ENCODE data around the gene SLIT3.

The SLIT3 gene

GRCh38 chr5:169079697-169080096 lies 221.2 kb downstream of the SLIT3 start:
- no peak for DNase-seq (ENCODE audit: low read depth)

GRCh38 chr5:169074839-169075238 lies 226.1 kb downstream of the SLIT3 start:
- DNase-seq (ENCODE audit: low read depth): no peak

- no peak for DNase-seq (ENCODE audit: low read depth)
Observed at GRCh38 chr5:169072233-169072632, 228.7 kb downstream of the SLIT3 start.

GRCh38 chr5:169070413-169070812 lies 230.5 kb downstream of the SLIT3 start:
- no peak for DNase-seq (ENCODE audit: low read depth)

GRCh38 chr5:169067751-169068173 lies 233.2 kb downstream of the SLIT3 start:
- no peak for DNase-seq (ENCODE audit: low read depth)

GRCh38 chr5:169065400-169065799 lies 235.5 kb downstream of the SLIT3 start:
- DNase-seq (ENCODE audit: low read depth): no peak

GRCh38 chr5:169064093-169064492 lies 236.8 kb downstream of the SLIT3 start:
- DNase-seq (ENCODE audit: low read depth): no peak

GRCh38 chr5:169063316-169063953 lies 237.5 kb downstream of the SLIT3 start:
- no peak for DNase-seq (ENCODE audit: low read depth)

GRCh38 chr5:169062690-169063089 lies 238.2 kb downstream of the SLIT3 start:
- DNase-seq (ENCODE audit: low read depth): no peak

- DNase-seq (ENCODE audit: low read depth): no peak
Observed at GRCh38 chr5:169054506-169054905, 246.4 kb downstream of the SLIT3 start.

- DNase-seq (ENCODE audit: low read depth): no peak
Observed at GRCh38 chr5:169052207-169052606, 248.7 kb downstream of the SLIT3 start.

GRCh38 chr5:169051351-169051750 lies 249.6 kb downstream of the SLIT3 start:
- DNase-seq (ENCODE audit: low read depth): no peak

GRCh38 chr5:169050636-169051035 lies 250.3 kb downstream of the SLIT3 start:
- DNase-seq (ENCODE audit: low read depth): no peak

- DNase-seq (ENCODE audit: low read depth): no peak
Observed at GRCh38 chr5:169050146-169050571, 250.8 kb downstream of the SLIT3 start.

- no peak for DNase-seq (ENCODE audit: low read depth)
Observed at GRCh38 chr5:169049712-169050111, 251.2 kb downstream of the SLIT3 start.

GRCh38 chr5:169048181-169049125 lies 252.5 kb downstream of the SLIT3 start:
- DNase-seq (ENCODE audit: low read depth): no peak

GRCh38 chr5:169044962-169045361 lies 256.0 kb downstream of the SLIT3 start:
- DNase-seq (ENCODE audit: low read depth): no peak

GRCh38 chr5:169041180-169041579 lies 259.8 kb downstream of the SLIT3 start:
- no peak for DNase-seq (ENCODE audit: low read depth)

- DNase-seq (ENCODE audit: low read depth): no peak
Observed at GRCh38 chr5:169039592-169039991, 261.3 kb downstream of the SLIT3 start.

- no peak for DNase-seq (ENCODE audit: low read depth)
Observed at GRCh38 chr5:169037466-169037865, 263.5 kb downstream of the SLIT3 start.

GRCh38 chr5:169036079-169036805 lies 264.7 kb downstream of the SLIT3 start:
- DNase-seq (ENCODE audit: low read depth): no peak

- no peak for DNase-seq (ENCODE audit: low read depth)
Observed at GRCh38 chr5:169029661-169030274, 271.2 kb downstream of the SLIT3 start.
